Thyroid gland (tissue), 4 donors: ENCODE results near the gene SHPK. TPM values are rescaled to one million over a fixed set of nuclear protein-coding genes. Genes with fewer than 3 reads are reported as not detected.

Experiments used
- DNase-seq, 2 donors: peaks; one replicate each; pipeline ENCODE4 v3.0.0-alpha.2; 2019
- H3K27ac ChIP-seq, 3 donors: fragments of 200-600 bp; sonication (generic); 1 replicate in 2 of 3; 2 replicates in 1 of 3; pipeline ENCODE4 v1.5.1; 2016 to 2019; ENCODE audit warnings: mild to moderate bottlenecking in 1 of 3, moderate library complexity in 1 of 3
- H3K27me3 ChIP-seq: fragments of 200-600 bp; sonication (generic); one replicate; pipeline ENCODE4 v1.5.1; 2019
- H3K36me3 ChIP-seq, 2 donors: fragments of 200-600 bp; sonication (generic); one replicate each; pipeline ENCODE4 v1.5.1; 2016 to 2019
- H3K4me1 ChIP-seq, 2 donors: fragments of 200-600 bp; sonication (generic); one replicate each; pipeline ENCODE4 v1.5.1; 2017 to 2019
- H3K4me3 ChIP-seq, 3 donors: fragments of 200-600 bp; sonication (generic); replicated peaks in 1 of 3; 1 replicate in 2 of 3; 2 replicates in 1 of 3; pipeline ENCODE4 v1.5.1; 2016; ENCODE audit warnings: mild to moderate bottlenecking in 1 of 3
- H3K9me3 ChIP-seq: fragments of 200-600 bp; sonication (generic); one replicate; pipeline ENCODE4 v1.5.1; 2017
- POLR2A ChIP-seq, 2 donors: fragments of 450-650 bp; IDR thresholded peaks; one replicate each; pipeline ENCODE4 v1.6.1; 2017; ENCODE audit warnings: antibody characterized with exemption in 2 of 2, mild to moderate bottlenecking in 2 of 2, moderate library complexity in 1 of 2
- WGBS, 2 donors: methylation state at CpG; one replicate each; pipeline ENCODE4 v1.1.5; 2017; 5-methylcytosine and 5-hydroxymethylcytosine counted together
- intact Hi-C: fragments of 100-400 bp; cut with DNase I; formaldehyde crosslinking; loops from one replicate; pipeline ENCODE4 v1.15.1; 2023
- total RNA-seq, 4 donors: library from RNA; depleted of rRNA; stranded (reverse); fragments of >200 nt; gene quantifications; one replicate each; pipeline ENCODE4 v1.2.3, GENCODE V29; 2016
- TF ChIP-seq, protein P1 (sequence below), 6 experiments: fragments of 200-600 bp in 3 of 6; fragments of 450-650 bp in 3 of 6; sonication (generic) in 3 of 6; IDR thresholded peaks; one replicate each; pipeline ENCODE4 v1.5.1; 2016 to 2019; ENCODE audit warnings: antibody characterized with exemption in 6 of 6, mild to moderate bottlenecking in 2 of 6, inconsistent platforms in 1 of 6, moderate library complexity in 1 of 6

SHPK gene
- total RNA-seq, 4 donors from 2014 or later = 16.1 to 18.4 (median 17.6) TPM

DNA sequence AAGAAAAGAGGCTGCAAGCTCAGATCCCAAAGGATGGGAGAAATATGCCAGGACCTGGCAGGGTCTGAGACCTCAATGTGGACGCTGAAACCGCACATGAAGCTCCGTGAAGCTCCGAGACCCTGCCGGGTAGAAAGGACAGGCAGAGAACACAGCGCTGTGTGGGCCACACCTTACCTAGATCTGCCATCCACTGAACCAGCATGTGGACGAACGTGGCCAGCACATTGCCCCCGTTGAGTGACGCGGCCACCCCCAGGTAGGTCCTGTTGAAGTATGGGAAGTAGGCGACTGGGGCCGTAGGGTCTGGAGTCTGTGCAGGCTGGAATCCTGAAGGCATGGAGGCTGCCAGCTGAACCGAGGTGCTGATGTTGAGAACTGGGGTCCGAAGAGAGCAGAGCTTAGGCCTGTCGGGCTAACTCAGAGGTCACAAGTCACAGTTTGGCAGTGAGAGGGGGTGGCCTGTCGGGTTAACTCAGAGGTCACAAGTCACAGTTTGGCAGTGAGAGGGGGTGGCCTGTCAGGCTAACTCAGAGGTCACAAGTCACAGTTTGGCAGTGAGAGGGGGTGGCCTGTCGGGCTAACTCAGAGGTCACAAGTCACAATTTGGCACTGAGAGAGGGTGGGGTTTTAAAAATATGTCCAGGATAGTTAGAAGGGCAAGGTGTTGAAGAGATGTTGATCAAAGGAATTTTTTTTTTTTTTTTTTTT is 20.7 kb downstream of the SHPK start:
- Histone ChIP-seq H3K4me1 (no peaks in the 10 kb centered on the region), H3K36me3 (peaks cover 31 to 38% of the 10 kb centered on the region in 2 donors), H3K27me3 (no peaks in the 10 kb centered on the region), H3K9me3 (no peaks in the 10 kb centered on the region), H3K27ac (no peak overlapping the region), H3K4me3 (no peak overlapping the region)
- 94 to 95% methylated on average over 18 of the region's 18 CpGs for WGBS, 2 donors
- intact Hi-C loops = no loop called here
- DNase-seq = no peak
- no peak for TF ChIP-seq POLR2A (IDR thresholded peaks at IDR 0.05)
- TF ChIP-seq, protein P1, sequence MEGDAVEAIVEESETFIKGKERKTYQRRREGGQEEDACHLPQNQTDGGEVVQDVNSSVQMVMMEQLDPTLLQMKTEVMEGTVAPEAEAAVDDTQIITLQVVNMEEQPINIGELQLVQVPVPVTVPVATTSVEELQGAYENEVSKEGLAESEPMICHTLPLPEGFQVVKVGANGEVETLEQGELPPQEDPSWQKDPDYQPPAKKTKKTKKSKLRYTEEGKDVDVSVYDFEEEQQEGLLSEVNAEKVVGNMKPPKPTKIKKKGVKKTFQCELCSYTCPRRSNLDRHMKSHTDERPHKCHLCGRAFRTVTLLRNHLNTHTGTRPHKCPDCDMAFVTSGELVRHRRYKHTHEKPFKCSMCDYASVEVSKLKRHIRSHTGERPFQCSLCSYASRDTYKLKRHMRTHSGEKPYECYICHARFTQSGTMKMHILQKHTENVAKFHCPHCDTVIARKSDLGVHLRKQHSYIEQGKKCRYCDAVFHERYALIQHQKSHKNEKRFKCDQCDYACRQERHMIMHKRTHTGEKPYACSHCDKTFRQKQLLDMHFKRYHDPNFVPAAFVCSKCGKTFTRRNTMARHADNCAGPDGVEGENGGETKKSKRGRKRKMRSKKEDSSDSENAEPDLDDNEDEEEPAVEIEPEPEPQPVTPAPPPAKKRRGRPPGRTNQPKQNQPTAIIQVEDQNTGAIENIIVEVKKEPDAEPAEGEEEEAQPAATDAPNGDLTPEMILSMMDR (IDR thresholded peaks at IDR 0.05) = no peak

DNA sequence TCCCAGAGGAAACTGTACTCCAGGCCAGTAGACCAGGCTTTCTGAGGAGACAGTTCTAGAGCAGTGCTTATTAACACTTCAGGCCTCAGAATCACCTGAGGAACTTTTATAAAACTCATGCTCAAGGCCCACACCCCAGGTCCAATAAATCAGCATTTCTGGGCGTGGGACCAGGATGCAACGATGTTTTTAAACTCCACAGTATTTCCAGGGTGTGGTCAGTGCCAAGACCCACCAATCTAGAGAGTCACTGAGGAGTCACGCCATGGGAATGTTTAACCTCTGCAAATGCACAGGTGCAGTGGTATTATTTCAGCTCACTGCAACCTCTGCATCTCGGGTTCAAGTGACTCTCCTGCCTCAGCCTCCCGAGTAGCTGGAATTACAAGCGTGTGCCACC is 22.9 kb downstream of the SHPK start:
- Histone ChIP-seq H3K36me3 (peaks cover 29 to 46% of the 10 kb centered on the region in 2 donors), H3K27me3 (no peaks in the 10 kb centered on the region), H3K27ac (no peak overlapping the region), H3K4me1 (no peaks in the 10 kb centered on the region), H3K9me3 (no peaks in the 10 kb centered on the region), H3K4me3 (no peak overlapping the region)
- no peak for DNase-seq
- intact Hi-C loops = no loop called here
- TF ChIP-seq POLR2A (IDR thresholded peaks at IDR 0.05) = no peak
- TF ChIP-seq, protein P1 (IDR thresholded peaks at IDR 0.05) = no peak
- 96 to 97% methylated on average over 6 of the region's 6 CpGs for WGBS, 2 donors

DNA sequence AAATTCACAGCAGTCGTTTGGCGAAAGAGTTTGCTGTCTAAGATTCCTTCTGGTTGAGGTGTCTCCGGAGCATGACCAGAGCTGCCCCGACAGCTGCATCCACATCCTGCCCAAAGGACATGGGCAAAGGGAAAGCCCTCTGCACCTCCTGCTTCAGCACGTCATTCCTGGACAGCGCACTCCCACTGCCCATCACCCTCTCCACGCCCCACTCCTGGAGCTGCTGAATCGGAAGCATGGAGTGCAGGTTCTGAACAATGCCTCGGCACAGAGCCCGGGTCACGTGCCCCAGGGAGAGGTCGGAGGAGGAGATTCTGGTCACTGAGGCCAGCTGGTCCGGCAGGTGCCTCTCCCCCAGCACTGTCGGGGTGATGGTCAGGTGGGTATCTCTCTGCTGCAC is 25.5 kb downstream of the SHPK start:
- no peaks in the 10 kb centered on the region for H3K27me3 ChIP-seq
- 85 to 92% methylated on average over 14 of the region's 14 CpGs for WGBS, 2 donors
- TF ChIP-seq, protein P1 (IDR thresholded peaks at IDR 0.05) = no peak
- TF ChIP-seq POLR2A (IDR thresholded peaks at IDR 0.05) = no peak
- H3K36me3 ChIP-seq = peaks cover 29 to 35% of the 10 kb centered on the region in 2 donors
- H3K4me1 ChIP-seq = no peaks in the 10 kb centered on the region
- intact Hi-C loops = no loop called here
- no peak overlapping the region for H3K4me3 ChIP-seq
- H3K9me3 ChIP-seq = no peaks in the 10 kb centered on the region
- no peak overlapping the region for H3K27ac ChIP-seq
- no peak for DNase-seq

DNA sequence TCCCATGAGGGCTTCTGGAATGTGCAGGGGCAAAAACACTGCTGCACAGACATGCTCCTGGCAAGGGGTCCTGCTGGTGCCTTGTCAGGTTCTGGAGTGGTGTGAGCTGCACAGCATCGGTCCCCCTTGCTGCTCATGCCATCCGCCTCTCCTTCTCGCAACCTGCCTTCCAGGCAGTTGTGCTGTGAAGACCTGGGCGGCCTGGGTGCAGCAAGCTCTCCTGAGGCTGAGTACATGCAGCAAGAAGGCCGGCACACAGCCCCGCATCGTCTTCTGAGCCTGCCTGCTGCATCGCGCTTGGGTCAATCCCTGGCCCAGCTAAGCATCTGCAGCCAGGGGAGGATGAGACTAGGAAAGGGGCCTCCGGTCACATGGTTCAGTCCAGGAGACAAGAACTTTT is 26.4 kb downstream of the SHPK start:
- TF ChIP-seq POLR2A (IDR thresholded peaks at IDR 0.05) = no peak
- TF ChIP-seq, protein P1 (IDR thresholded peaks at IDR 0.05) = no peak
- no peaks in the 10 kb centered on the region for H3K4me1 ChIP-seq
- H3K27me3 ChIP-seq = no peaks in the 10 kb centered on the region
- H3K4me3 ChIP-seq = no peak overlapping the region
- intact Hi-C loops = no loop called here
- H3K36me3 ChIP-seq = peaks cover 23 to 29% of the 10 kb centered on the region in 2 donors
- DNase-seq = no peak
- H3K9me3 ChIP-seq = no peaks in the 10 kb centered on the region
- WGBS, 2 donors = 95 to 96% methylated on average over 4 to 9 of the region's 10 CpGs
- no peak overlapping the region for H3K27ac ChIP-seq

DNA sequence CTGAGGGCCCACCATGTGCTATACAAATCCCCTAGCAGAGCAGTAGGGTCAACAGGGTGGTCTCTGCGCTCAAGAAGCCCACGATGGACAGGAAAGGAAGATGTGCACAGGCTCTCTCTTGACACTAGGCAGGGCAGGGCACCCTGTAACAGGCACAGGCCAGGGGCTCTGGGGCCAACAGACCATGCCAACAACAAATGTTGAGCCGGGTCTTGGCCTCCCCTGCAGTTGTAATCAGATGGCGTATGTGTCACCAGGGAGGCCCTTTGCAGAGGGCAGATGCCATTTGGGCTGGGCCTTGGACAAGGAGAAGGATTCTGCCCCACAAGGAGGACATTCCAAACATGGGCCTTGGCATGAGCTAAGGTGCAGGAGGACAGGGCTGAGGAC is 32.2 kb downstream of the SHPK start:
- no peaks in the 10 kb centered on the region for H3K27me3 ChIP-seq
- H3K4me3 ChIP-seq = no peak overlapping the region
- 91 to 100% methylated on average over 3 to 4 of the region's 4 CpGs for WGBS, 2 donors
- DNase-seq = no peak
- H3K27ac ChIP-seq = no peak overlapping the region
- no peaks in the 10 kb centered on the region for H3K9me3 ChIP-seq
- no peaks in the 10 kb centered on the region for H3K4me1 ChIP-seq
- intact Hi-C loops = no loop called here
- peaks cover 3% of the 10 kb centered on the region in 2 donors for H3K36me3 ChIP-seq
- TF ChIP-seq, protein P1 (IDR thresholded peaks at IDR 0.05) = no peak
- no peak for TF ChIP-seq POLR2A (IDR thresholded peaks at IDR 0.05)
